Pulmonary artery endothelial cell (primary cell): ENCODE measurements around the gene AFAP1L2. TPM values are rescaled to one million over a fixed set of nuclear protein-coding genes. Genes with fewer than 3 reads are reported as not detected.
"Not testable (repeated sequence)": the region's sequence is repeated elsewhere in the genome, so short reads cannot be mapped to it uniquely, and the experiment has no call there.

Experiments used
- DNase-seq: peaks from one replicate; pipeline ENCODE4 v3.0.0-alpha.2; 2011; ENCODE audit warnings: low read depth, low spot score
- total RNA-seq: library from RNA; depleted of rRNA; stranded (reverse); fragments of >200 nt; gene quantifications from 2 replicates; pipeline ENCODE4 v1.2.3, GENCODE V29; 2014

Gene AFAP1L2
- total RNA-seq, 1 donor from 2014 or later = 1.3 TPM

DNA sequence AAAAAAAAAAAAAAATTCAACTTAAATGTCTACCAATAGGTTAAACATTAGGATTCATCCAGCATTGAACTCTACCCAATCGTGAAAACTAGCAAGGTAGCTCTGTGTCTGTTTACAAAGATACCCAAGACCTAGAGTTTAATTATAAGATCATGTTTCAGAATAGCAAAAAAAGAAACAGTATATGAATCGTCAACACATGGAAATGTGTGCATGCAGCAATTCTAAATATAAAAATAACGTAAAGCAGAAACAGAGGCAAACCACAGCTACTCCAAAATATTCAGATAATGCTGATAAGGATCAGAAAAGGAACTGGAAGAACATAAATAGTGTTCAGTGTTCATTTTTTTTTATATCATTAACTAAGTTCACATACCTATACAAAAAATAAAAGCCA is 68.7 kb downstream of the AFAP1L2 start:
- DNase-seq = no peak

DNA sequence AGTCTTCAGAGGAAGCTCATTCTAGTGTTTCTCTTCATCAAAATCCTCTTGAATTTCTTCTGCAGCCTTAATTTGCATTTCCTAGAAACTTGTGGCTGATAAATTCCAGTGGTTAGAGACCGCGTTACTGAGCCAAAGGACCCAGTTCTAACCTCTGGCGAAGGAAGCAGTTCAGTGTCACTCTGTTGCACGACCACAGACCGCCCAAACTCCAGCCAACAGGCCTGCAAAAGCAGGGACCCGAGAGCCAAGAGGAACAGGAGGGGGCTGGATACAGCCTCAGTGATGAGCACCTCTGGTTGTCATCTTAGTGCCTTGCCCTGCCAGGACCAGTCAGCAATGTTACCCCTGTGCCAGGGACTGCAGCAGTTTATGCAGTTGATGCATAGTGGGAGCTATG is 70.0 kb downstream of the AFAP1L2 start:
- no peak for DNase-seq

DNA sequence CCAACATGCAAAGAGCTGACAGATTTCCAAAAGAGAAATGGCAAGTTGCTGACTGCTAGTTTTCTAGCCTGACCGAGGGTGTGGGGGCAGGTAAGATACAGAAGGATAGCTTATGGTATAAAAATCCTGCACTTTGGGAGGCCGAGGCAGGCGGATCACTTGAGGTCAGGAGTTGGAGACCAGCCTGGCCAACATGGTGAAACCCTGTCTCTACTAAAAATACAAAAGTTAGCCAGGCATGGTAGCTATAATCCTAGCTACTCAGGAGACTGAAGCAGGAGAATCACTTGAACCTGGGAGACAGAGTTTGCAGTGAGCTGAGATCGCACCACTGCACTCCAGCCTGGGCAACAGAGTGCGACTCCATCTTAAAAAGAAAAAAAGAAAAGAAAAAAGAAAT is 70.9 kb downstream of the AFAP1L2 start:
- not testable (repeated sequence) for DNase-seq

- DNase-seq = no peak
Measured at GRCh38 chr10:114332301-114333192, 71.8 kb downstream of the AFAP1L2 start.

DNA sequence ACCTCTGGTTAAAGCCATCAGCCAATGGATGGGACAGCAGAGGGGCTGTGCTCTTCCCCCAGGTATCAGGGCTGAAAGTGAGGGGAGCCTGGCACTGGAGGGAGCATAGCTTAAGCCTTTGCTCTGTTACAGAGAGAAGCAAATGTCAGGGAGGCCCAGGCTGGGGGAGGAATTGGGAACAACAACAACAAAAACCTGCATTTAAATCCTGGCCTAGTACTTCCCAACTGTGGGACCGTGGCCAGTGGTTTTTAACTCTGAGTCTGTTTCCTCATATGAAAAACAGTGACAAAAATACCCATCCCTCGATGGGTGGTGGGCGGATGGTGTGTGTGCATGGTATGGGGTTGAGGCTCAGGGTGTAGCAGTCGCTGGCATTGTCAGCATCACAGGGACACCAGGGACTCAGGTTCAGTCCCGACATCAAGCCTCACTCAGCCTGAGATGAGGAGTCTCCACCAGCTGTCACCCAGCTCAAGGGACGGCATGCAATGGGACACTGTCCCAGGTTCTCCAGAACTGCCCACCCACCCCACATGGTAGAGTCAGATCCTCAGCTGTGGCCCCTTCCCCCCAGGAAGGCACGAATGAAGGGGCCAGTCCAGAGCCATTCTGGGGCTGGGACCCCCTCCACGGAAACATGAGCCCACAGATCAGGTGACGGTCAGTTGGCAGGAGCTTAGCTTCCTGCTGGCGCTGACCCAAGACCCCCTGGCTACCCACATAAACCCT is 74.5 kb downstream of the AFAP1L2 start:
- no peak for DNase-seq

DNA sequence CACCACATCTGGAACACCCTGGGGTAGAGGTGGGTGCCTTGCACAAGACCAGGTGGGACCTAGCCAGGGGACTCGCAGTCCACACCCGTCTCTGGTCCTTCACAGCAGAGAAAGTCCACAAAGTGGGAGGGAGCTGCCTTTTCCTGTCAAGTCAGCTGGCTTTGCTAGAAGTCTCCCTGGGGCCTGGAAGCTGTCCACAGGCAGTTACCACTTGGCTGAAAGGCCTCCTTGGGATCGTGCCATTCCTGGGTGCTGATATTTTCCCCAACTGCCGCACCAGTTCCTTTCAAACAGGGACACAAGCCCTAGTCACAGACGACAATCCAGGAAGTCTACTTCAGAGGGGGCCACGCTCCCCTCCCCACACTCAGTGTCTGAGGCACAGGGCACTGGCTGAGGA is 75.4 kb downstream of the AFAP1L2 start:
- no peak for DNase-seq

- DNase-seq = no peak
Measured at GRCh38 chr10:114328441-114328812, 75.9 kb downstream of the AFAP1L2 start.

GRCh38 chr10:114327537-114328440 is 76.5 kb downstream of the AFAP1L2 start:
- no peak for DNase-seq

- DNase-seq = no peak
Measured at GRCh38 chr10:114326795-114327194, 77.5 kb downstream of the AFAP1L2 start.

DNA sequence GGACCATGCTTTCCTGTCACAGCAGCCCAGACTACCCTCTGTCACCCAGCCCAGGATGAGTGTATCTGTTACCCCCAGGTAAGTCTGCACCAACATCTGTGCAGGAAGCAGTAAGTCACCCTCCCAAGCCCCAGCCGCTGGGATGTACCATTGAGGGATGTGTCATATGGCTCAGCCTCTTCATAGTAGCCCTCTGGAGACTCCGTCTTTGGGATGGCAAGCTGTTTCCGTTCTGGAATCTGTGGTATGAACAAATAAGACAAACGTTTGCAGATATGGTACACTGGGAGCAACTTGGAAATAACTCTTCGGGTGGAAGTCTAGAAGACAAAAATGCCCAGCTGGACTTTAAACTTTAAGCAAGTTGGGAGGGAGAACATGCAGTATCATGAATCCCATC is 81.3 kb downstream of the AFAP1L2 start:
- DNase-seq = no peak

- DNase-seq = no peak
Measured at GRCh38 chr10:114322344-114322743, 82.0 kb downstream of the AFAP1L2 start.

- no peak for DNase-seq
Measured at GRCh38 chr10:114320249-114321116, 83.8 kb downstream of the AFAP1L2 start.

GRCh38 chr10:114319406-114320248 is 84.7 kb downstream of the AFAP1L2 start:
- no peak for DNase-seq

- no peak for DNase-seq
Measured at GRCh38 chr10:114316744-114317143, 87.6 kb downstream of the AFAP1L2 start.

DNA sequence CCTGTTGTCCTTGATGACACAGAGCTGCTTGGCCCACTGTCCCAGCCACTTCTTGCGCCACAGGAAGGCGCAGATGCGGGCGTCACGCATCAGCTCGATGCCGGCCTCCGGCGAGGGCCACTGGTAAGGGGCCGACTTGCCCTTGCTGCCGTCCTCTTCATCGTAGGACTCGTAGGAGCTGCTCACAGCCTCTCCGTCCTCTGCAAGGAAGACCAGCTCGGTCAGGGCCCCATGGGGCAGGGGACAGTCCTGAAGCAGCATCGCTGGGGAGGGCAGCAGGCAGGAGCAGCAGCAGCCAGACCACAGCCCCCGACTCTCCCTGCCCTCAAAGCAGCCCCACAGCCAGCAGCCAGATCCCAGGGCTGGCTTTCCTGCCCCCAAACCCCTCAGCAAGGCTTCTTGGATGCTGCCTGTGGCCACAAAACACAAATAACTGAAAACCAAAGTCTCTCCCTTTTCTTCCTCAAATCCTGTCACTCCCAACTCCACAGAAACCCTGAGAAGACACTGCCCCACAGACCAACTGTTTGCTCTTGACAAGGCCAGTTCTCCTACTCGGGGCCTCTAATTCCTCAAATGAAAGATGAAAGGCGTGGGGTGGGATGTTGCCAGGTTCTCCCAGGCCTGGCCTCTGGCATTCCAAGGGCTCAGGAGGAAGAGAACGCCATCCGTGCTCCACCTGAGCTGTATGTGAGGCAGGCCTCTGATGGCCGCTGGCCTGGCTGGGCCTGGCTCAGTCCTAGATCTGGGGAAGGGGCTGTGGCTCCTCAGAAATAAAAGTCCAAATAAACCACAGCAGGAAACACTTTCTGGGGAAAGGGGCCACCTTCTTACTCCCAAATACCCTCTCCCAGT is 88.5 kb downstream of the AFAP1L2 start:
- no peak for DNase-seq

- DNase-seq = no peak
Measured at GRCh38 chr10:114313866-114314265, 90.4 kb downstream of the AFAP1L2 start.

DNA sequence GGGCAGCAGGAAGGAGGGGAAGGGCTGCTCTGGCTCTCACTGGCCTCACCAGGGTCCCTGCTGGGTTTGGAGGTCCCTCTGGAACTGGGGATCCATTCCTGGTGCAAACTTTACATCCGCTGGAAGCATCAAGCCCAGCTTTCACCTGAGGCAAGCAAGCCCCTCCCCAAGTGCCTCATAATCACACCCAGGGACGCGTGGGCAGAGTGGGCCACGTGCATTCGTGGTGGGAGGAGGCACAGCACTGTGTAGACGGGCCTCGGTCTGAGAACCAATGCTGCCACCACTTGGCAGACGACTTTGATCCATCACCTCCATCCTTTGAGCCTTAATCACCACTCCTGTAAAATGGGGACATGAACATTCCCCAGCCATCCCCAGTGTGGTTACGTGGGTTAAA is 91.2 kb downstream of the AFAP1L2 start:
- no peak for DNase-seq

DNA sequence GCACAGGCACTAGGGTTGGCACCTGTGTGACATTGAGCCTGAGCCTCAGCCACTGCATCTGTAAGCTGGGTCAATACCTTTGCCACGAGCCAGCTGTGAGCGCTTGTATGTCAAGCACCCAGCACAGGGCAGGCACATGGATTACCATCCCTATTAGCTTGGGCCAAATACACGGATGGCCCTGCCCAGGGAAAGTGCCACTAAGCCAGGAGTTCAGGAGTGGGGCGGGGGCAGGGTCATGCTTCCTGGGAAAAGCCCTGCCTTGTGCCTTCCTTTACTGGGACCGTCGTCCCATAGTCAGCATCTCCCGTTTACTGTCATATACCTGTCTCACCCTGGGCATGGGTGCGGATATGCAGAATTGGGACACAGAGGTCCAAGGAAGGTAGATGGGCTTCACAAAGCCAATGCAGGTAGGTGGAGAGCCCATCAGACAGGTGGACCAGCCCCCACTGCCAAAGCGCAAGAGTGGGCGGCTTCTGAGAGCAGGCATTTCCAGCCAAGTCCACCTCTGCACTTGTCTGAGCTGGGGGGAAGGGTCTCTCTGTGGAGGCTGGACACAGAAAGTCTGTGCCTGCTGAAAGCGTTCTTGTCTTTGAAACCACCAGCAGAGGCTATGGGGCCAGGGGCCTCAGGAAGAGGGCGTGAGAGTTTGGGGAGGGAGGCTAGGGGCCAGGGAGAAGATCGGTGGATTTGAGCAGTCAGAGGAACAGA is 92.6 kb downstream of the AFAP1L2 start:
- DNase-seq = no peak
